Measurements from ENCODE around the gene GBF1.
A peak's percentile ranks its signal among the peaks of the same experiment; 100 is the strongest.
"Not testable (repeated sequence)": the region's sequence is repeated elsewhere in the genome, so short reads cannot be mapped to it uniquely, and the experiment has no call there.

GBF1 gene

DNA sequence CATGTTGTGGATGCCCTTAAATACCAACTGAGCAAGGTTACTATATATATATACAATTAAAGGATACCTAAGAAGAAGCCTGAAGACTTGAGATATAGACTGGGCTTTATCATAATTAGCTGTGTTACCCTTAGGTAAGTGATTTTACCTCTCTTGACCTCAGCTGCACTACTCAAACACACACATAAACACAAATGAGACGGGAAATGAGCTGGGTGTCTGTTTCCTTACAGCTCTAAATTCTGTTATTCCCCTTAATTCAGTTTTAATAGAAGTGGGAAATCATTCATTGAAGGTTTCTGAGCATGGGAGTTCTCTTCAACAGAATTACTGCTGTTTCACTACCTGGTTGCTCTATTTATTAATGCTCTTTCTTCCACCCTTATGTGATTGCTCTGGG, 60.7 kb downstream of the GBF1 start:
- no peak for DNase-seq

DNA sequence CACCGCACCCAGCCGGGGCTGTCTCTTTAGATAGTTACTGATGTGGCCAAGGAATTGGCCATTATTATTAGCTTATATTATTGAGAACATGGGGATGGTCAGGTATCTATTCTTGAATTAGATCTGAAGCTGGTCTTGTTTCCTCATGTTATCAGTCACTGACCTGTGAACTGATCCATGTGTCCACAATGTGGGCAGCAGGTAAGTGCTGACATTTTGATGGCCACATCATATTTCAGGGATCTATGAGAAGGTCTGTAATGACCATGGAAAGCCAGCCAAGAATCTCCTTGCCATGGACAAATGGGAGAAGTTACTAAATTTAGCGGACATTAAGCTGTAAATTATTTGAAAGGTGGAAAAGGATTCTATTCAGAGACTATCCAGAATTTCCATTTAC, 61.4 kb downstream of the GBF1 start:
- no peak for DNase-seq

DNA sequence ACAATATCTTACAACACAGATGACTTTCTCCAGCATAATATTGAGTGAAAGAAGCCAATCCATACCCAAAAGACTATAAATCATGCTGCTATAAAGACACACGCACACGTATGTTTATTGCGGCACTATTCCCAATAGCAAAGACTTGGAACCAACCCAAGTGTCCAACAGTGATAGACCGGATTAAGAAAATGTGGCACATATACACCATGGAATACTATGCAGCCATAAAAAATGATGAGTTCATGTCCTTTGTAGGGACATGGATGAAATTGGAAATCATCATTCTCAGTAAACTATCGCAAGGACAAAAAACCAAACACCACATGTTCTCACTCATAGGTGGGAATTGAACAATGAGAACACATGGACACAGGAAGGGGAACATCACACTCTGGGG, 63.0 kb downstream of the GBF1 start:
- not testable (repeated sequence) for DNase-seq

DNA sequence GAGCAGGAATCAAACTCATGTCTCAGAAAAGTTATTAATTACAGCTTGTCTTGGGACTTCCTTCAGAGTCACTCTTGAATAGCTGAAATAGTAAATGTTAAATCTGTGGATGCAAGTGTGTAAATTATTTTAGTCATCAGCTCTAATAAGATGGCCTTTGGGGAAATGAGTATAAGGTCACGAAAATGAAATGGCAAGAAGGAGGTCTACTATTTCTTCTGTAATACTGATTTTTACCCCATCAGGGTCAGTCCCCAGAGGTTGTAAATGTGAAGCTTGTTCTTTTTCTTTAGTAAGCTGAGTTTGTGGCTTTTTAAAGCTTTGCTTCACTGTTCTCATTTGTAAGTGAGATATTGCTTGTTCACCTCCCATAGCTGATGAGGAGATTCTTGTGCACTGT, 63.9 kb downstream of the GBF1 start:
- no peak for DNase-seq

DNA sequence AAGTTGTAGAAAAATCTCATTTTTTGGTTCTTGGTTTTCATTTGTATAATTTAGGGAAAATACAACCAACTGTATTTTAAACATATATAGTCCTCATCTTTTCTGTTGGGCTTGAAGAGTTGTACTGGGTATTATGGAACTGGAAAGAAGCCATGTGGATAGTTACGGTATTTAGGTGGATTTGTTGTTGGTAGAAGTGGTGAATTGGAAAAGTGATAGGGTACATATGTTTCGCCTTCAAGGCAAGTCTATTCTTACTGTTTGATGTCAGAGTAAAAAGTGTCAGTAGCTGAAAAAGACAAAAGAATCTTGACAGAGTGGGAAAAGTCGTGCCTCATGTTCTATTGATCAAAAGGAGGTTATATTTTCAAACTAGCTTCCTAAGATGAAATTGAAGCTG, 64.6 kb downstream of the GBF1 start:
- no peak for DNase-seq

DNA sequence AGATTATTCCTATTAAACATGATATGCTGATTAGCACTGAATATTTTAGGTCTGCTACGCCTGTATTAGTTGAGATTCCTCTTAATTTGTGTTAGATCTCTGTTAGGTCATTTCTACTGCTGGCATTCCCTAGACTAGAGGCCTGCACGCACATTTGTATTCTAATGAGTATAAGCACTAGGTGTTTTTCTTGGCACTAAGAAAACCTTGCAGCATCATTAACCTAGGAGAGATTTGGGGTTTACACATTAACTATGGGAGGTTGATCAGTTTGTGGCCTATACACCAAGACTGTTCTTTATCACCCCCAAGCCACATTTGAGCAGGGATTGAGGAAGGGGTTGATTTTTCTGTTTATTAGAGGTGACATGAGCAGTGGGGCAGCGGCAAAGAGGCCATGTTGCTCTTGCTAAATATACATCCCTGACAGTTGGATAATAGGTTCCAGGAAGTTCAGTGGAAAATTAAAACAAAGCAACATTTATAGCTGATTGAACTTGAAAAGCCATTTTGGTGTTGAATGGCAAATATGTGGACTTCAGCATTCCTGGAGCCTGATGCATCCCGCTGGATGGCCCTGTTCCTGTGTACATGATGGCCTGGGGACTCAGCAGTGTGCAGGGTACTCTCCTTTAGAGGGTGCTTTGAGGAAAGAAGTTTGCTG, 65.2 kb downstream of the GBF1 start:
- no peak for DNase-seq

DNA sequence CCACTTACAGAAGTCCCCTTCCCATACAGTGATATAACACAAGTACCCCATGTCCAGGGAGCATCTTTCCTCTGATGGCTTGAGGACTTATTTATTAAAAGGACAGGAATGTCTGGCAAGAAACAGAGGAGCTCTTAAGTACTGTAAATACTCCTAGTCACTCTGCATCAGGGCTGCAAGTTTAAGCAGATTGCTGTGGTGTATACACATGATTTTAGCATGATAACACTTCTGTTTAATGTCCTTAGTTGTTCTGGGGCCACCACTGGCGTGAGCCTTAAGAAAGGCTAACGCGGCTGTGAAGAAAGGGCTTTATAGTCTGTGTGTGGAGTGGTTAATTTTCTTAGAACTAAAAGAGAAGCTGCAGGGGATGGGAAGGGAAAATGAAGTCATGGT, 65.7 kb downstream of the GBF1 start:
- DNase-seq, result no peak

DNA sequence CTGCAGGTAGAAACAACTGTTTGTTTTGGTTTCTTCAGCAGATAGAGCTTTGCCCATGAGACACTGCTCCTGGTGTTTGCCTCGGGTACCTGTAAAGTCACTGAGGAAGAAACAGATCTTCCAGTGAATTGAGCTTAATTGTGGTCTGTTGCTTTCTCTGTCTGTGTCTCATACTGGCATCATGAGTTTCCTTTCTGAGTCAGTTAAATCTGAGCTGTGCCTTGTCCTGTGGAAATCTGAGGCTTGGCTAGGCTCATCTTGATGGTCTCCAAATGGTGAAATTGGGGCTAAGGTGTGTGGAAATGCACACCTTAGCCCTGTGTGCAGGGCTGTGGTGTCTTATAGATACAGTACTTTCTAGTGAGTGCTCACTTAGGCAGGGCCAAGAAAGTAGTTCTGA, 67.4 kb downstream of the GBF1 start:
- DNase-seq, result no peak

DNA sequence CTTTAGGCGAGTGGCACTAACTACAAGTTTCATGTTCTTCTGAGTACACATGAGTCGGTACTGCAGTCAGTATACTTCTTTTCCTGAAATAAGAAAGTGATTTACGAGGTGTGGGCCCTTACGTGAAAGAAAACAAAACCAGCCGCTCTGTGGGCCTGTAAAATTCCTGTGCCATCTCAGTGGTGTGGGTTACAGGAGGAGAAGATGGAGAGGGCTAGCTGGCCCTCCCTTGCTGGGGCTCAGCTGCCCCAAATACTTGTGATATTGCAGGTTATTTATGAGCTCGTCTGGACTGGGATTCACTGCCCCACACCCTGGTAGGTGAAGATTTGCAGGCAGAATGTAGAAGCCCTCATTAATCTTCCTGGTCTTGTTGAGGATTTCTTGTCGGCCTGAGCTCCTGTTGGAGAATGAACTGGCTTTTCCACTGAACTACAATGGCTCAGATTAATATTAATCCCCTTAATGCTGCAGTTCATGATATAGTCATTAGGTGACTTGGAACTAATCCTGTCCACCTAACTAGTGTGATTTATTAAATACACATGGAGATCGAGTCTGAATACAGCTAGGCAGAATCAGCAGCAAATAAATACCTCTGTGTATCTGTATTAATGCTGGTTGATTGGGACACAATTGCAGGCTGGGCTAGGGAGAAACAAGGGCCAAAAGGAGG, 68.0 kb downstream of the GBF1 start:
- no peak for DNase-seq

DNA sequence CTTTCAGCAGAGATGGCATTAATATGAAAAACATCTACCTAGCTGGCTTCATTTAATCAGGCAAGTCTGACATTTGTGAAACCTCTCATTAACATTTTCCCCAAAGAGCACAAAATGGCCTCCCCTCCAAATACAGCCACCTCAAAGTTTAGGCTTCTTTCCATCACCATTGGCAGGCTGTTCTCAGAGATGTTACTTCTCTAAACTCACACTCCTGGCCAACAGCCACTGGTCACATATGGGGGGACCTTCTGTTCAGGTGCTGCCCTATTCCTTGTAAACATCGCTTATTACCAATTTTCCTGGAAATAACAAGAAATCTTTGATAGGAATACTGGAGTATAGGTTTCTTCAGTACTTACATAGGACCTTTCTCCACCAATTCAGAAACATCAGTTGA, 69.5 kb downstream of the GBF1 start:
- DNase-seq, result no peak

DNA sequence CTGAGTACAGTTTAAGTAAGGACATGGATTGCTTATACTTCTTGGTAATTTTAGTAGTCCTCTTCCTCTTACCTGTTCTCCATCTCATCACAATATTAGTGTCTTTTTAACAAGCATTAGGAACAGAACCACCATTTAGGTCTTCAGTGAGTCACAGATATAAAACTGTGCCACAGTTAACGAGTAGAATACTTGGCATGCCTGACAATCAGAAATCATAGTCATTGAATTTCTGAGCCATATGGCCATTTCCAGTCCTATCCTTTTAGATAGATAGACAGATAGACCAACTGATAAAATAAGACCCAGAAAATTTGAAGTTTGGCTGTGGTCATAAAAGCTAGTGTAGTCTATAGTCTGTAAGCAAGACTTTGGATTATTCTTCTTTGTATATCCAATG, 71.1 kb downstream of the GBF1 start:
- no peak for DNase-seq

DNA sequence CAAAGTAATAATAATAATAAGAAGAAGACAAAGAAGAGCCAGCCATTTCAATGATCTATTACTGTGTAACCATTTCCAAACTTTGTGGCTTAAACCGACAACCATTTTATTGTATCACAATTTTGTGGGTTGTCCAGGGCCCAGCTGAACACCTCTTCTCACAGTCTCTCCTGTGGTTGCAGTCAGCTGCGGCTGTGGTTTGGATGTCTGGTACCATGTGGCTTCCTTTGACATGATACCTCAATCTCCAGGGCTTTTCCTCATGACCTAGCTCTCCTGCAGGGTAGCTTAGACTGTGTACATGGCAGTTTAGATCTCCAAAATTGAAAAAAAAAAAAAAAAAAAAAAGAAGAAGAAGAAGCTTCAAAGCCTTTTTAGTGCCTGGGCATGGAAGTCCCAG, 77.6 kb downstream of the GBF1 start:
- DNase-seq, result peak; percentile 80

DNA sequence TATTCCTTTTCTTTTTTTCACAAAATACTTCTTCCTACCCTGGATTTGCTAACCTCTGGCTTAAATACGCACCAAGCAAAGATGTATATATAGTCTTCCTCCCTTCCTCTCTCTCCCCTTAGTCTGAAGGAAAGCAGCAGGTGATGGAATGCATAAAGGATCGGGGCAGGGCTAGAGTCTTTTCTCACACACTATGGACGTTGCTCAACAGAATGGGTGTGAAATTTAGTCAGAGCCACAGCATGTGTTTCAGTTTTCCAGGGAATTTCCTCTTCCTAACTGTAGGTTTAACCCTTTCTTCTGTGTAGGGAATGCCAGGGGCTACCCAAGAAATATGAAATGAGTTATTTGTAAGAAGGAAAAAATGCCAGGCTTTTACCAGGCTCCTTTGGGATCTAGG, 78.7 kb downstream of the GBF1 start:
- DNase-seq, result no peak

DNA sequence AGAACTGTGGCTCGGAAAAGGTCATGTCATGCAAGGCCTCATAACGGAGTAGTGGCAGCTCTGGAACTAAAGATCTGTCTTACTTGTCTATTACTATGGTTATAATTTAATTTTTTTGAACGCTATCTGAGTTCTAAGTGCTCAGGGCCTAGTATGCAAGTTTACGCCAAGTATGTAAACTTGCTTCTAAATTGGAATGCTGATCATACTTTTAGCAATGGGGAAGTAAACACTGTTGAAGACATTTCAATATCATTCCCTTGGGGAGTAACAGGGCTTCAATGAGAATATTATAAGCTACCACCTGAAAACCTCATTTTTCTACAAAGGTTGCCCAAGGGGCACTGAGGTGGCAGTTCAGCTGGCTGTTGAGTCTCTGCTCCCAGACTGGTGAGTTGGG, 80.7 kb downstream of the GBF1 start:
- DNase-seq, result no peak

DNA sequence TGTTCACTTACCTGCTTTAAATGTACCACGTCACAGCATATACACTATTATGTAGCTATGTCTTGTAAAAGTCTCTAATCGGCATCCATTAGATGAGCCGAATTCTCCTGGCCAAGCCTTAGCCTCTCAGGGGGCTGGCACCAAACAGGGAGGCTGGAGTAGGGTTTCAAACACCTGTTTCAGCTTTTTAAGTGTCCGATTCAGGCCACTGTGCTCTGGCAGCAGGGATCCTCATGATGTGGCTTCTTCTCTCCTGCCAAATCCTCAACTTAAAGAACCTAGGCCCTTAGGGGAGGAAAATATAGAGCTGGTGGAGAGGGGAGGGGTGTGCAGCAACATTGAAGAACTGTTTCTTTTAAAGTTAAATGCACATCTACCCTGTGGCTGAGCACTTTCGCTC, 81.7 kb downstream of the GBF1 start:
- no peak for DNase-seq

DNA sequence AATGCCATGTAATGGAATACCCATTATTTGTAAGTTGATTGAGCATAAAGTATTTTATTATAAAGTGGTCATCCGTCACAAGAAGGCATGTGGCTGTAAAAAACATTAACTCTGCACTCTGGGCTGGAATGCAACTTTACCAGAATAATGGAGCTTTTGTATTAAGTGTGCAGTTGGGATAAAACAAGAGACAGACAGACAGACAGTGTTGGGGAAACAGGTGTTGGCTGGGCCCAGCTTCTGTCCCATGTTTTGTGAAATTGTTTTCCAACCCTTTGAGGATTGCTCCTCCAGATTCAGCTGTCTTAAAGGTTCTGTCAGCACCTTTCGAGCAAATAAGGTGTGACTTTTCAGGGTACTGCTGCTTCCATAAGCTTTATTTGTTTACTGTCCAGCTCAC, 82.3 kb downstream of the GBF1 start:
- DNase-seq, result no peak

DNA sequence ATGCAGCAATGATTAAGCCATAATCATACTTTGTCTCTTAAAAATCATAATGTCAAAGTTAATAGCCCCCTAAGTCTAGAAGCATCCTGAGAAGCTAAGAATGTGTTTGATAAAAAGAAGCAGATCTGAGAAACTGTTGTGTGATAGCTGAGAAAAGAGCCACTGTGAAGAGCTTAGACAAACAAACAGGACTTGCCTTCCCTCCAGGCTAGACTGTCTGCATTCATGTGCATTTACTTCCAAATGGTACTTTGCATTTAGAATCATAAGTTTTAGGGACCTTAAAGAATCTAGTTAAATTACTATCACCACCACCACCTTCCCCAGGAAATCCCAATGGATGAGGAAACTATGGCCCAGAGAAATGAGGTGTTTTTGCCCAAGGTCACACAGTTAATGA, 87.4 kb downstream of the GBF1 start:
- DNase-seq, result no peak

DNA sequence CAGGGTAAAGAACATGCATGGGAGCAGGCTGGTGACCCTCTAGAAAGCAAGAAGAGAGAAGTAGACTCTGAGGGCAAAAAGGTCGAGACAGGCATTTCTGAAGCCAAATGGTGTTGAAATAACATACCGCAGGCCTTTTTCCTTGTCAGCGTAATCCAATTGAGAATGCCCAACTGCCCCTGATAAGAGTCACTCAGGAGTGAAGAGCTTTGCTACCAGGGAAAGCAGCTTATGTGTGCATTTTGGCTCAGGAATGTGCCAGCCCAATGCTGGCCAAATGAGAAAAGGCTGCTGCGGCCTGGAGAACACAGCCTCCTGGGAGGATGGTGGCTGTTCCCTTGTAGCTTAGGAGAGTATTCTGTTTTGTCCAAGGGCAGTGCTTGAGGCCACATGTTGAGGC, 88.8 kb downstream of the GBF1 start:
- DNase-seq, result no peak

DNA sequence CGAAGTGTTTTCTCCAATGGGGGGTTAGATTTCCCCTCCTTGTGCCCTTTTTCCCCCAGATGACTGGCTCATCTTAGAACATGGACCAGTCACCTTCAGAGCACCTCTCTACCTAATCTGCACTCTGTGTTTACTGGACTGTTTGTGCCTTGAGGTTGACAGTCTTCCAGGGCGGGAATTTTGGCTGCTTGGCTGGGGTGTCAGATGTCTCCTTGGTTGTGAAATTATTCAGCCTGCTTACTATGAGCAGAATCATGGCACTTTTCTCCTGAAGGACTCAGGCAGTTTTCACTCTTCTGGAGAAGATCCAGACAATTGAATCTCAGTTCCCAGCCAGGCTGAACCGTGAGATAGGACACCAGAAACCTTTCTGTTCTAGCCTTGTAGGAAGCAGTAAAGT, 89.9 kb downstream of the GBF1 start:
- DNase-seq, result no peak

DNA sequence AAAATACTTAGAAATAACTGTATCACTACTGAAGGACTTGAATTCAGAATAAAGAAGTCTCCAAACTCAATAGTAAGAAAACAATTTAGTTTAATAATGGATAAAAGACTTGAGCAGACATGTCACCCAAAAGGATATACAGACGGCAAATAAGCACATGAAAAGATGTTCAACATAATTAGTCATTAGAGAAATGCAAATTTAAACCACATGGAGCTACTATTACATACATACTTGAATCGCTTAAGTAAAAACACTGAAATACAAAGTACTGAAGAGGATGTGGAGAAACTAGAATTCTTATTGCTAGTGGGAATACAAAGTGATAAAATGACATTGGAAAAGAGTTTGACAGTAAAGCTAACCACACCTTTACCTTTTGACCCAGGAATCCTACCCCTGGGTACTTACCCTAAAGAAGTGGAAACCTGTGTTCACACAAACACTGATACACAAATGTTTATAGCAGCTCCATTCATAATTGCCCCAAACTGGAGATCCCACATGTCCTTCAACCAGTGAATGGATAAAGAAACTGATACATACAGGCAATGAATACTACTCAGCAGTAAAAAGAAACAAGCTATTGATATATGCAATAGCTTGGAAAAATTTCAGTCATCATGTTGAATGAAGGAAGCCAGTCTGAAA, 95.8 kb downstream of the GBF1 start:
- DNase-seq, result no peak

DNA sequence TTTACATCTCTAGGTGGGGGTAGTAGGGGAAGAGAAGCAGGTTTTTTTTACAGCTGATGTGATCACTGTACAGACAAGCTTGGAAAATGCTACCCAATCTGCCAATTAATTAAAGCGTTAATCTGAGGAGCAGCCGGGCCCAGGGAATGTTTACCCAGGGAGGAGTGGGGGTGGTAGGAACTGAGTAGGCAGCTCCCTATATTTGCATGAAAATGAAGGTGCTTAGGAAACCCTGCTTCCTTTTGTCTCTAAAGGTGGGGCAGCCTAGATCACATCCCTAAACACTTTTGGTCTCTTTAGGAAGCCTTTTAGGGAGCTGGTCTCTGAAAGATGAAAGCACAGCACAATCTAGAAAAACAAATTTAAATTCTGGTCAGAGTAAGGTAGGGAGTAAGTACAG, 97.1 kb downstream of the GBF1 start:
- DNase-seq, result no peak

DNA sequence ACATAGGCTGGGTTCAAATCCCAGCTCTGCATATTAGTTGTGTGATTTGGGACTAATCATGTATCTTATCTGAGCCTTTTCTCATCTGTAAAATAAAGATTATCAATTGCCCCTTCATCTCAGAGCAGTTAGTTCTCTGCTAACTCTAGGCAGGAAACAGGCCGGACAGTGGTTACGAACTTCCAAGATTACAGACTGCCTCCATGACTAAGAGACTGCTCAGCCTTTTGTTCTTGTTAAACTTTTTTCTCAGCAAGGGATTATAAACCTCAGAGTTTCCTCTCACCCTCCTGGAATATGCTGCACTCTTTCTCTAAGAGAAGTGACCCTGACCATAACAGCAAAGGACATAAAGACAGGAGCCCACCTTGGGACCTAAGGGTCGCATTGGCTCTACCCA, 97.6 kb downstream of the GBF1 start:
- no peak for DNase-seq

DNA sequence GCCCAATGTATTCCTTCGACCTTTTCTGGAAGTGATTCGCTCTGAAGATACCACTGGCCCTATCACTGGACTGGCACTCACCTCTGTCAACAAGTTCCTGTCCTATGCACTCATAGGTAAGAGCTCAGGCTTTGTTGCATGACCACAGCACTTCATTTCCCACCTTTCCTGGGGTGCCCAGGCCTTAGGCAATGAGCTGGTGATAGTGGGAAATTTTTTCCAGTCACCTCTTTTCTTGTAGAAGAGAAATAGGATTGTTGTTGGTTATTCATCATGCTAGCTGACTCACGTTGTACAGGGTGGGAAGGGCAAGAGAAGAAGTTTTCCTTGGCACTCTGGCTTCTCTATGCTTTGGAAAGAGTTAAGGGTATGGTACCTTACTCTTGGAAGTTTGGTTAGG, 98.7 kb downstream of the GBF1 start:
- no peak for DNase-seq

DNA sequence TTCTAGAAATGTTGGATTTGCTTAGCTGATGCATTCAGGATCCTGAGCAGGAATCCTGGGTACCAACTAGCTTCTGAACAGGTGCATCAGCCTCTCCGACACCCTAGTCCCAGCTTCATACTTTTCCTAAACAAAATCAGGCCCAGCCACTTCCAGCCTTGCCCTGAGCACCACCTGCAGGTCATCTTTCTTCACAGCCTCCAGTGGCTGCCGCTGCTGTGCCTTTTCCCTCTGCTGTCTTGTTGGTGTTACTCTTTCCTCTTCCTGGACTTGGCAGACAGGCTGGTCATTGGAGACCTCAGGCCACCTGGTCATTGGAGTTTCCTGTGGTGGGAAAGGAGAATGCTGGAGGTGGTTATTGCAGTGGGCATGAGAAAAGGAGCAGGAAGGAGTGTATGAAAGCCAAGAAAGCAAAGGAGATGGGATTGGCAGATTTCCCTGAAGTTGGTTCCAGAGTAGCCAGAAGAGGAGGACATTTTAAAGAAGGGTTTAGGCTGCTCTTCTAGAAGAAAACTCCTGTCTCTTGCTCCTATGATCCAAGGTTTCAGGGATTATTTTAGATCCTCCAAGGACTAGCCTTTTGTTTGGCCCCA, 102.0 kb downstream of the GBF1 start:
- DNase-seq, result peak; percentile 45
